K562 (cell line): ENCODE measurements around the gene PEX10. TPM values are rescaled to one million over a fixed set of nuclear protein-coding genes. Genes with fewer than 3 reads are reported as not detected.

Experiments used
- ATAC-seq: fragments of 200-7000 bp; cut with Tn5 transposase; 3 replicates; pipeline ENCODE4 v1.9.1; 2020; ENCODE audit warnings: moderate library complexity
- BruUV-seq: library from RNA; stranded (reverse); fragments of 400-500 nt; replicated peaks from 2 replicates; lab custom pipeline; 2021; lab: Mats Ljungman, UMichigan
- CTCF ChIA-PET: fragments of 300-600 bp; formaldehyde crosslinking; extraction: SDS; loops from one replicate; lab custom pipeline; 2021; ENCODE audit warnings: low intra/inter-chr PET ratio; lab: Yijun Ruan, JAX
- POLR2A ChIA-PET: fragments of 300-600, 350-650 bp; sonication (Branson Sonifier 250); formaldehyde crosslinking; extraction: SDS; loops from one replicate; lab custom pipeline; 2021; ENCODE audit warnings: antibody characterized with exemption, inconsistent platforms; lab: Yijun Ruan, JAX
- DNase-seq, 4 experiments: peaks; one replicate each; pipeline versions ENCODE4 v3.0.0 to v3.0.0-alpha.2; 2011 to 2018; ENCODE audit warnings: low spot score in 3 of 4, mixed read lengths in 3 of 4; ENCODE audit errors: extremely low read depth in 1 of 4
- FAIRE-seq: peaks from 2 replicates; lab custom pipeline; 2011; peaks lifted over from hg19 to GRCh38; lab: Jason Lieb, UNC
- H2AFZ ChIP-seq: 2 replicates; pipeline ENCODE4 v1.6.0; 2011; ENCODE audit warnings: low read depth, low read length, control low read depth, inconsistent platforms
- H3K27ac ChIP-seq: fragments of 200-600 bp; 3 replicates; pipeline ENCODE4 v1.8.0; 2011; ENCODE audit warnings: low read depth, mild to moderate bottlenecking, control low read depth, inconsistent platforms, low read length, moderate library complexity, mixed read lengths; ENCODE audit errors: extremely low read depth
- H3K27me3 ChIP-seq, 2 experiments: fragments of 300-600 bp in 1 of 2; 2 replicates in 1 of 2; 3 replicates in 1 of 2; pipeline versions ENCODE4 v1.6.0 to v1.8.0; 2011; ENCODE audit warnings: inconsistent platforms in 2 of 2, low read length in 2 of 2, mild to moderate bottlenecking in 1 of 2, mixed read lengths in 1 of 2, moderate library complexity in 1 of 2; ENCODE audit not compliant: control insufficient read depth in 2 of 2, insufficient read depth in 2 of 2
- H3K36me3 ChIP-seq: fragments of 300-600 bp; 3 replicates; pipeline ENCODE4 v1.8.0; 2011; ENCODE audit warnings: mild to moderate bottlenecking, low read length, inconsistent platforms; ENCODE audit not compliant: control insufficient read depth, insufficient read depth
- H3K4me1 ChIP-seq, 2 experiments: fragments of 200-600 bp in 1 of 2; replicated peaks in 1 of 2; 2 replicates in 1 of 2; 3 replicates in 1 of 2; pipeline versions ENCODE4 v1.5.1 to v1.8.0; 2011; ENCODE audit warnings: inconsistent platforms in 2 of 2, low read length in 2 of 2, mild to moderate bottlenecking in 1 of 2, mixed read lengths in 1 of 2, moderate library complexity in 1 of 2; ENCODE audit not compliant: control insufficient read depth in 2 of 2, insufficient read depth in 2 of 2
- H3K4me2 ChIP-seq: 2 replicates; pipeline ENCODE4 v1.6.1; 2011; ENCODE audit warnings: low read length, control low read depth, inconsistent platforms, mixed read lengths; ENCODE audit not compliant: insufficient read depth
- H3K4me3 ChIP-seq: fragments of 200-600 bp; sonication (generic), shearing (Covaris generic); 2 replicates; pipeline ENCODE4 v1.5.1; 2016; ENCODE audit warnings: control low read depth, inconsistent platforms
- H3K79me2 ChIP-seq: fragments of 200-600 bp; 3 replicates; pipeline ENCODE4 v1.8.0; 2011; ENCODE audit warnings: low read length, inconsistent platforms; ENCODE audit not compliant: control insufficient read depth, insufficient read depth
- H3K9ac ChIP-seq, 2 experiments: 2 replicates each; pipeline versions ENCODE4 v1.6.0 to v1.6.1; 2011; ENCODE audit warnings: low read depth in 2 of 2, low read length in 2 of 2, control low read depth in 1 of 2, inconsistent platforms in 1 of 2, mild to moderate bottlenecking in 1 of 2, mixed read lengths in 1 of 2; ENCODE audit not compliant: insufficient read depth in 1 of 2
- H3K9me1 ChIP-seq: one replicate; pipeline ENCODE4 v1.6.0; 2011; ENCODE audit warnings: inconsistent platforms, mild to moderate bottlenecking, low read length, moderate library complexity; ENCODE audit not compliant: control insufficient read depth, insufficient read depth
- H3K9me3 ChIP-seq: replicated peaks from 2 replicates; pipeline ENCODE4 v1.5.1; 2011; ENCODE audit warnings: low read depth, low read length, inconsistent platforms; ENCODE audit not compliant: control insufficient read depth, insufficient read depth
- H4K20me1 ChIP-seq: replicated peaks from 2 replicates; pipeline ENCODE4 v1.6.1; 2011; ENCODE audit warnings: low read length, inconsistent platforms, mixed read lengths; ENCODE audit not compliant: control insufficient read depth, insufficient read depth
- MCM5 ChIP-seq: fragments of 450-650 bp; IDR thresholded peaks from 2 replicates; pipeline ENCODE4 v1.6.1; 2016; ENCODE audit warnings: low read depth
- OTX1 ChIP-seq: fragments of 450-650 bp; formaldehyde crosslinking; IDR thresholded peaks from 2 replicates; pipeline ENCODE4 v1.4.0; 2022; ENCODE audit warnings: mild to moderate bottlenecking
- RBFOX2 ChIP-seq: fragments of 200-400 bp; formaldehyde crosslinking; IDR thresholded peaks from 2 replicates; pipeline ENCODE4 v1.6.1; 2017; ENCODE audit warnings: low read depth, mild to moderate bottlenecking, low read length, moderate library complexity
- SPI1 ChIP-seq: IDR thresholded peaks from 2 replicates; pipeline ENCODE4 v1.6.1; 2011; ENCODE audit warnings: low read depth, low read length, control low read depth, borderline replicate concordance
- WGBS: fragments of 100-300 bp; shearing (Covaris generic); methylation state at CpG from one replicate; pipeline ENCODE4 v1.1.6; 2016; ENCODE audit warnings: low coverage, mixed read lengths; ENCODE audit not compliant: insufficient coverage; ENCODE audit errors: missing lambda C conversion rate; 5-methylcytosine and 5-hydroxymethylcytosine counted together
- in situ Hi-C: fragments of 300-500 bp; cut with MboI; formaldehyde crosslinking; loops from 4 replicates; pipeline ENCODE4 v1.15.0; 2018; ENCODE audit warnings: inconsistent platforms, mixed read lengths
- intact Hi-C: fragments of 100-400 bp; cut with micrococcal nuclease; formaldehyde crosslinking; loops from 2 replicates; pipeline ENCODE4 v1.14.2; 2022
- polyA plus RNA-seq, 8 experiments: library from polyadenylated mRNA; depleted of rRNA in 4 of 8; stranded (reverse) in 5 of 8; unstranded in 3 of 8; fragments of >200 nt; fragmentation: Nextera tagmentation in 2 of 8; fragmentation: Illumina TruSeq in 1 of 8; extraction: Ambion mirVana in 2 of 8; extraction: Trizol in 1 of 8; gene quantifications; 2 replicates each; pipeline versions ENCODE4 v1.2.1 to v1.2.3, GENCODE V29; 2011 to 2014; ENCODE audit warnings: inconsistent platforms in 1 of 8, missing spikeins in 1 of 8
- total RNA-seq, 7 experiments: library from RNA; depleted of rRNA in 6 of 7; stranded (reverse); fragments of >200 nt in 6 of 7; fragmentation: Illumina TruSeq in 2 of 7; extraction: Trizol in 2 of 7; gene quantifications; 2 replicates each; pipeline versions ENCODE4 v1.2.1 to v1.2.3, GENCODE V29; 2011 to 2021; ENCODE audit warnings: low replicate concordance in 1 of 7

PEX10 gene
- total and polyA plus RNA-seq, 9 of the 15 experiments (the other 6 are each of a cell fraction or from before 2014, with no cell fraction given) = 0.03 to 26.2 (median 8.7) TPM

- Histone ChIP-seq H3K79me2 (peaks cover 21% of the 10 kb centered on the region; the same call in 2 of the 3 replicates), H3K9ac (peak overlapping the region in 1 of 2 experiments; percentile 33; a peak in 1 of 4 replicates), H3K27me3 (peaks cover 10 to 21% of the 10 kb centered on the region in 2 experiments; a peak in 4 of 5 replicates), H3K4me1 (peaks cover 15 to 77% of the 10 kb centered on the region in 2 experiments), H3K9me1 (no peaks in the 10 kb centered on the region), H3K4me2 (no peak overlapping the region), H3K9me3 (no peaks in the 10 kb centered on the region), H3K27ac (no peak overlapping the region), H4K20me1 (peaks cover 8% of the 10 kb centered on the region), H2AFZ (no peak overlapping the region), H3K36me3 (no peaks in the 10 kb centered on the region), H3K4me3 (no peak overlapping the region)
- intact Hi-C loops (loop anchor here (2.0 to 10.0 kb wide), 3 partner anchors 229 to 1009 kb away; no protein-coding TSS in a partner anchor), in situ Hi-C loops (loop anchor here (10.0 kb wide), 1 partner anchor 219 kb away; the partner anchor contains the start of gene MMEL1)
- ChIA-PET CTCF (interaction anchor here (1.7 to 4.1 kb wide), 2 partner anchors 132 to 371 kb away, joined by 5 to 36 read pairs; no protein-coding TSS in a partner anchor), POLR2A (interaction anchor here (0.7 to 0.8 kb wide), 2 partner anchors 38 to 78 kb away, joined by 3 to 4 read pairs; no protein-coding TSS in a partner anchor)
- no TSS peak for BruUV-seq
- 19% methylated on average over 18 of the region's 19 CpGs for WGBS
- ATAC-seq (no peak), DNase-seq (no peak), FAIRE-seq (no peak)
- TF ChIP-seq SPI1 = peak; percentile 29; the same call in 1 of the 2 replicates
- TF ChIP-seq OTX1 (CRISPR knock-in tag) = no peak
- TF ChIP-seq MCM5 = no peak
- 0 out of 2 replicates have a peak, but pooled peaks have one; percentile 18 for TF ChIP-seq RBFOX2
These were observed 3.4 kb upstream of the PEX10 start for GRCh38 chr1:2415801-2416208.
